ENCODE data around the gene TXNRD1.

Gene TXNRD1

DNA sequence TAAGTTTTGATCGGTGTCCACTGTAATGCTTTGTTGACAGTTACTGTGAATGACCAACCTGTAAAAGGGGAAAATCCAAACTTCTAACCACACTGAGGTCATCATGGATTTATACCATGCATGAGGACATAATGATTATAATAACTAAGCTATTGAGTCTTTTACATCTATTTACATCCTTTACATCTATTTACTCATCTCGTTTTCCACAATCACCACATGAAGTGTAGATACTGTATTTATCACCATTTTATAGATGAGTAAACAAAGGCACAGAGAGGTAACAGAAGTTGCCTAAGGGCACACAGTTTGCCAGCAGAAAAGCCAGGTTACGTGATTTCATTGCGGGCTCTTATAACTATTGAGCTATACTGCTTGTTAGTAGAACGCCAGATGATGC lies 60.1 kb downstream of the TXNRD1 start:
- peaks cover 8% of the 10 kb centered on the region for H3K4me1 Mint-ChIP-seq (ENCODE audit: low read depth)
- H3K9me3 Mint-ChIP-seq, result no peaks in the 10 kb centered on the region
- no peaks in the 10 kb centered on the region for H3K36me3 Mint-ChIP-seq (ENCODE audit: low read depth)
- H3K4me3 Mint-ChIP-seq, result peak overlapping the region; percentile 52
- H3K27ac Mint-ChIP-seq, result peak overlapping the region; percentile 10
- H3K27me3 Mint-ChIP-seq (ENCODE audit: low read depth), result peaks cover 4% of the 10 kb centered on the region

DNA sequence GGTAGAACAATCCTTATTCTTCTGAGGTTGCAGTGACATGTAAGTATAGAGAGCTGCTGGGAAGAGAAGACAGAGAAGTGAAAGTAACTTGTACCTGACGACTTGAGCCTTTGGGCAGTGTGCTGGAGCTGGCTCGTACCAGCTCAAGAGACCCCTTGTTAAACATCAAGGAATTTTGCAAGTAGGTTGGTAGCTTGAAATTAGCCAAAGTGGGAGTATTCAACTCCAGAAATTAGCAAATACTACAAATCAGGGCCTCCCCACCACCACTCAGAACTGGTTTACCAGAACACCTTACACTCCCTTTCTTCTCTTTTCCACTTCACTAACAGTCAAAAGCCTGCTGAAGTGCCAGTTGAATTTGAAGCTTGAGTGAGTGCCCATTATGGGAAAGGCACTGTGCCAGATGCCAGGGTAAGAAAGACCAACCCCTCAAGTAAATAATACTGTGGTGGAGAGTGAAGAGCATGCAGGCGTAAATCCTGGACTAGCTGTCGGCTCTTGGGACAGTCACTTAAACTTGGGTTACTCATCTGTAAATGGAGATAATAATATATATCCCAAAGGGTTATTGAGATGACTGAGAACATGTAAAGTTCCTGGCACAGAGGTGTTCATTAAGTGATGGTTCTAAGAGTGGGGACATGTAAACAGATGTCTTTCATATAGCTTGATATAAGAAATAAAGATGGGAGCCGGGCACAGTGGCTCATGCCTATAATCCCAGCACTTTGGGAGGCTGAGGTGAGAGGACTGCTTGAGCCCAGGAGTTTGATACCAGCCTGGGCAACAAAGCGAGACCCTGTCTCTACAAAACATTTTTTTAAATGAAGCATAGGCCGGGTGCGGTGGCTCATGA lies 60.9 kb downstream of the TXNRD1 start:
- Mint-ChIP-seq H3K4me3 (peak overlapping the region; percentile 52), H3K27me3 (ENCODE audit: low read depth) (peaks cover 4% of the 10 kb centered on the region), H3K4me1 (ENCODE audit: low read depth) (peaks cover 8% of the 10 kb centered on the region), H3K27ac (no peak overlapping the region), H3K9me3 (no peaks in the 10 kb centered on the region), H3K36me3 (ENCODE audit: low read depth) (no peaks in the 10 kb centered on the region)

DNA sequence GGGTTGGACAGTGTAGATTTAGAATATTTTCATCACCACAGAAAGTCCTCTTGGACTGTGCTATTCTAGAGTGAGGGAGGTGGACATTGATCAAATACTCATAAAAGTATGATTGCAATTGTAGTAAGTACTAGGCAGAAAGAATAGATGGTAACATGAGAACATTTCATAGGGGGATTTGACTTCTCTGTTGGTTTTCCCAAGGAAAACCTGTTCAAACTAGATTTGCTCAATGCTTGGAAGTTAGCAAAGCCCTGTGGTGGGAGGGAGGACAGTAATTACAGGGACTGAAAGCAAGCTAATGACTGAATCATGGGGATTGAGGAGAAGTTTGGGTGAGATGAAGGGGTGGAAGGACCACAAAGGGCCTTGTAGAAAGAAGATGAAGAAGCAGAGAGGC lies 63.6 kb downstream of the TXNRD1 start:
- H3K27ac Mint-ChIP-seq, result no peak overlapping the region
- no peak overlapping the region for H3K4me3 Mint-ChIP-seq
- no peaks in the 10 kb centered on the region for H3K36me3 Mint-ChIP-seq (ENCODE audit: low read depth)
- H3K4me1 Mint-ChIP-seq (ENCODE audit: low read depth), result peaks cover 8% of the 10 kb centered on the region
- H3K9me3 Mint-ChIP-seq, result no peaks in the 10 kb centered on the region
- peaks cover 4% of the 10 kb centered on the region for H3K27me3 Mint-ChIP-seq (ENCODE audit: low read depth)

DNA sequence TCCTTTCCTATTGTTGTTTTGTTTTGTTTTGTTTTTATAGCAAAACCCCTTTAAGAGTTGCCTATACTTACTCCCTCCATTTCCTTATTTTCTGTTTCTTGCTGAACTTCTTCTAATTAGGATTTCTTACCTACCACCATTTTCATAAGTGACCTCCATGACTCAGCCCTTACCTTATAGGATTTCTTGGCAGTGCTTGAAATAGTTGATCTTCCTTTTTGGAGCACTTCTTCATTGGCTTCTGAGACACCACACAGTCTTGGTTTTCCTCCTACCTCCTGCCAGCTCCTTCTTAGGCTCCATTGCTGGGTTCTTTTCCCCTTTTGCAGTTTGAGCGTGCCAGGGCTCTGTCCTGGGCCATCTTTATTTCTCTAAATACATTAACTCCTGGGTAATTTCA lies 64.5 kb downstream of the TXNRD1 start:
- H3K27ac Mint-ChIP-seq, result no peak overlapping the region
- H3K36me3 Mint-ChIP-seq (ENCODE audit: low read depth), result no peaks in the 10 kb centered on the region
- no peaks in the 10 kb centered on the region for H3K9me3 Mint-ChIP-seq
- H3K27me3 Mint-ChIP-seq (ENCODE audit: low read depth), result peaks cover 4% of the 10 kb centered on the region
- peaks cover 8% of the 10 kb centered on the region for H3K4me1 Mint-ChIP-seq (ENCODE audit: low read depth)
- no peak overlapping the region for H3K4me3 Mint-ChIP-seq

DNA sequence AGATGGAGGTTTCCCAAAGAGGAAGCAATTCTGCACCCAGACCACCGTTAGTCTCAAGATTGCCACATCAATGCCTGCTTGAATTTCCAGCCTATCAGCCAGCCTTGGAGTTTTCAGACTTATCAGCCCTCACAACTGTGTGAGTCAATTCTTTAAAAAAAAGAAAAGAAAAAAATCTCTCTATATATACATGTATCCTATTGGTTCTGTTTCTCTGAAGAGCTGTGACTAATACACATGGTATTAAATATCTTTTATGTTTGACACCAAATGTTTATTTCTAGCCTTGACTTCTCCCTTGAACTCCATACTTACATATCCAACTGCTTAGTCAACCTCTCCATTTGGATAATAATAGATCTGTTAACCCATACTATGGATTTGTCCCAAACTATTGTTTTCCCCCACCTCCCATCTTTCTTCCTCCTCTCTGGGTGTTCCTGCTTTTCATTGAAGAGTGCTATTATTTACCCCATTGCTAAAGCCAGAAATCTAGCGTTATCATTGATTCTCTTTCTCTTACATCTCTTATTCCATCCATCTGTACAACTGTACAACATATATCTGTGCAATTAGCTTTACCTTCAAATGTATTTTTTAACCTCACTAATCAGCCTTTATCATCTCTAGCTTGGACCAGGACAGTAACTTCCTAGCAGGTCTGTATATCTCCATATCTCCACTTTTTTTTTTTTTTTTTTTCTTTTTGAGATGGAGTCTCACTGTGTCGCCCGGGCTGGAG lies 65.3 kb downstream of the TXNRD1 start:
- H3K4me1 Mint-ChIP-seq (ENCODE audit: low read depth), result peaks cover 11% of the 10 kb centered on the region
- no peaks in the 10 kb centered on the region for H3K36me3 Mint-ChIP-seq (ENCODE audit: low read depth)
- H3K4me3 Mint-ChIP-seq, result no peak overlapping the region
- H3K9me3 Mint-ChIP-seq, result no peaks in the 10 kb centered on the region
- peaks cover 4% of the 10 kb centered on the region for H3K27me3 Mint-ChIP-seq (ENCODE audit: low read depth)
- no peak overlapping the region for H3K27ac Mint-ChIP-seq

DNA sequence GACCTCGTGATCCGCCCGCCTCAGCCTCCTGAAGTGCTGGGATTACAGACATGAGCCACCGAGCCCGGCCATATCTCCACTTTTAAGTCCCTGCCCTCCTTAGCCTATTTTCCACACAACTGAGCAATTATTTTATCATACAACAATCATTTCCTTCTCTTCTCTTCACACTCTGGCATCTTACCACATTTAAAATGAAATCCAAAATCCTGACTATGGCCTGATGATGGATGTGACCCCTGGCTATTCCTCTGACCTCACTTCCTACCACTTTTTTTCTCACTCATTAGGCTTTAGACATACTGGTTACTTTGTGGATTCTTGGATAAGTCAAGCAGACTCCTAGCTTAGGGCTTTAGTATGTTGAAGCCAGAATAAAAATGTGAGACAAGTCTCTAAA lies 66.1 kb downstream of the TXNRD1 start:
- no peaks in the 10 kb centered on the region for H3K36me3 Mint-ChIP-seq (ENCODE audit: low read depth)
- peaks cover 12% of the 10 kb centered on the region for H3K4me1 Mint-ChIP-seq (ENCODE audit: low read depth)
- peaks cover 4% of the 10 kb centered on the region for H3K27me3 Mint-ChIP-seq (ENCODE audit: low read depth)
- no peaks in the 10 kb centered on the region for H3K9me3 Mint-ChIP-seq
- no peak overlapping the region for H3K4me3 Mint-ChIP-seq
- no peak overlapping the region for H3K27ac Mint-ChIP-seq

DNA sequence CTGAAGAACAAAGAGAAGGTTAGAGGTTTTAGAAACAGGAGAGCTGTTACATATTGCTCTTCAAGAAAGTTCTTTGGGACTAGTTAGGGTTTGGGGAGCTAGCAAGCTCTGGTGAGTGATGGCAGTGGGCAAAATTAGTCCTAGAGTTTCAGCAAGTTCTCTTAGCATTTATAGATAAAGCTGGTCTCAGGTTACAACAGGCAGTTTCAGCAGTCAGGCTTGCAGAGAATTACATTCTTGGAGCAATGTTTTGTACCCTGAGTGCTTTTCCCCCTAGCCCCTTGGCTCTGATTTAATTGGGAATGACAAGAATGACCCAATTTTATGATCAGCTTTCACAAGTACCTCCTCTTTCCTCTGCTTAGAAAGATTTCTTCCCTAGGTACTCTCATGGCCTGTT lies 66.5 kb downstream of the TXNRD1 start:
- peaks cover 13% of the 10 kb centered on the region for H3K4me1 Mint-ChIP-seq (ENCODE audit: low read depth)
- H3K4me3 Mint-ChIP-seq, result no peak overlapping the region
- no peaks in the 10 kb centered on the region for H3K9me3 Mint-ChIP-seq
- H3K27me3 Mint-ChIP-seq (ENCODE audit: low read depth), result peaks cover 4% of the 10 kb centered on the region
- H3K27ac Mint-ChIP-seq, result no peak overlapping the region
- no peaks in the 10 kb centered on the region for H3K36me3 Mint-ChIP-seq (ENCODE audit: low read depth)

DNA sequence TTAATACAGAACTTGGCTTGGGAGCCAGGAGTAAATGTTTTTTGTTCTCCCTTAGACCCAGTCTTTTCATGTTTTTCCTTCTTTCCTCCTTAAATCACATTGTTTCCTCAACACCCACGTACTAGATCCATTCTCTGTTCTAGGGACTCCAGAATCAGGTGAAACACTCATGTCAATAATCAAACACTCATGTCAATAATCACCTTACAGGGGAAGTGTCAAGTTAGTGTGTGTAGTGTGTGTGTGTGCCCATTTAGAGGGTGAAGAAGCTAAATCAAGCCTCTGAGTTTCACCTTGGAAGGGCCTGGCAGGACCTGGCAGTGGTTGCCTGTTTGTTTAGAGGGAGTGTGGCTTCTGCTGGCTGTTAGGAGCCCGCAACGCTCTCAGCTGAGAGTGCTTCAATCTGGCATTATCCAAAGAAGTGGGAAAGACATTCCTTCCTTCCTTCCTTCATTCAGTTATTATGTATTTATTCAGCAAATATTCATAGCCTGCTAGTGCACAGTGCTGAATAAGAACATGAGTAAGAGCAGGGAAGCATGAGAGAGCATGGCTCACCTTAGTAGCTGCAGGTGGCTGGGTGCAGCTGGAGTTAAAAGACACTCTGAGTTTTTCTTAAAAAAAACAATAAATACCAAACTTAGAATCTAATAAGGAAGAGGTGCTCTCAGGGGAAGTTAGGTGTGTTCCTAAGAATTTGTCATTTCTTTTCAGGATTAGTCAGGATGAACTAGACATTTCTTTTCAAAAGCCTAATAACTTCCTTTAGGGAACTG lies 70.3 kb downstream of the TXNRD1 start:
- peak overlapping the region; percentile 98 for H3K4me3 Mint-ChIP-seq
- peaks cover 4% of the 10 kb centered on the region for H3K36me3 Mint-ChIP-seq (ENCODE audit: low read depth)
- H3K27ac Mint-ChIP-seq, result peak overlapping the region; percentile 99

DNA sequence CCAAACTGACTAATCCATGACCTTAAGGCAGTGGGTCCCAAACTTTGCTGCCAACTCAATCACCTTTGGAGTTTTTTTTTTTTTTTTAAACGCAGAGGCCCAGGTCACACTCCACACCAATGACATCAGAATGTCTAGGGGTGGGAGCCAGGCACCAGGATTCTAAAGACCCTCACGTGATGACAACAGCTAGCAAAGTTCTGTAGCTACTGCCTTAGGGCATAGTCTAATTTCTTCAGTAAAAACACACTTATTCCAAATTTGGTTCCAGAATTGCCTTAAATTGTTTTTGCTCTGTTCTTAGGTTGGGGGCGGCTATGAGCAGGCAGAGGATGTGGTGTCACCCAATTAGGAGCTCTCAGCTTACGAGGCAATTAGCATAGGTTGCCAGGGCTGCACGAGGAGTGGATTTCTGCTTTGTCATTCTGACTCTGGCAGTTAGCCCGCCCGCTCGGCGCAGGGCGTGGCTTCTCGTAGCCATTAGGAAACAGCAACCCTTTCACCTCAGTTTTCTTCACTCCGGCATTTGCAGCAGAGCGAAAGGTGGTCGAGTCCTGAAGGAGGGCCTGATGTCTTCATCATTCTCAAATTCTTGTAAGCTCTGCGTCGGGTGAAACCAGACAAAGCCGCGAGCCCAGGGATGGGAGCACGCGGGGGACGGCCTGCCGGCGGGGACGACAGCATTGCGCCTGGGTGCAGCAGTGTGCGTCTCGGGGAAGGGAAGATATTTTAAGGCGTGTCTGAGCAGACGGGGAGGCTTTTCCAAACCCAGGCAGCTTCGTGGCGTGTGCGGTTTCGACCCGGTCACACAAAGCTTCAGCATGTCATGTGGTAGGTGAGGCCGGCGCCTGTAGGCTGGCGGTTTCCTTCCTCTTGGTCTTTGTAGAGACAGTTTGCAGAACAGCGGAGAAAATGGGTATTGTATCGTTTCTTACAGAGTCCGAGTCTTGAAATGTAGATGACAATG lies 71.2 kb downstream of the TXNRD1 start:
- Mint-ChIP-seq H3K4me3 (peak overlapping the region; percentile 98), H3K27me3 (ENCODE audit: low read depth) (no peaks in the 10 kb centered on the region)

More for the DNA sequence above, 70.3 kb downstream of the TXNRD1 start:
- H3K4me1 Mint-ChIP-seq (ENCODE audit: low read depth), result peaks cover 21% of the 10 kb centered on the region
- no peaks in the 10 kb centered on the region for H3K27me3 Mint-ChIP-seq (ENCODE audit: low read depth)
- no peaks in the 10 kb centered on the region for H3K9me3 Mint-ChIP-seq

DNA sequence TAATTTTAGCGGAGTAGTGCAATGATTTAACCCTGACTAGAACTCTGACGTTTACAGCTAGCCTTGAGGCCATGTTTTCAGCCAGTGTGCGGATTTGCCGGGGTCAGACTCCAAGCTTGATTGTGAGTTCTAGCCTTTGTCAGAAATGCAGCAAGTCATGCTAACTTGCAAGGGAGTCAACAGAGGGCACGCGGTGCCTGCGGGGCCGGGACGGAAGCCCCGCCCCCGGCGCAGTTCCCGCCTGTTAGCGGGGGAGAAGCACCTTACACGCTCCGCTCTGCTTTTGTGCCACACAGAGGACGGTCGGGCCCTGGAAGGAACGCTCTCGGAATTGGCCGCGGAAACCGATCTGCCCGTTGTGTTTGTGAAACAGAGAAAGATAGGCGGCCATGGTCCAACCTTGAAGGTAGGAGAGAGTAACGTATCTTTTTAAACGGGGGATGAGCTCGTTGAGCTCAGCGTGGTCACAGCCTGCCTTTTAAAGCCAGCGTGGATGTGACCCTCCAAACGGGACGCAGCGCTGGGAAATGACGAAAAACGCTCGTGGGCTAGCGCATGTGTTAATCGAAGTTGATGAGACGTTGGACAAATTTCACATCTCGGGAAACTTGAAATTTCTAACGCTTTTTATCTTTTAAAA lies 73.2 kb downstream of the TXNRD1 start:
- Mint-ChIP-seq H3K4me3 (peak overlapping the region; percentile 98), H3K27ac (peak overlapping the region; percentile 99), H3K4me1 (ENCODE audit: low read depth) (peaks cover 28% of the 10 kb centered on the region), H3K36me3 (ENCODE audit: low read depth) (peaks cover 20% of the 10 kb centered on the region), H3K27me3 (ENCODE audit: low read depth) (no peaks in the 10 kb centered on the region), H3K9me3 (no peaks in the 10 kb centered on the region)

More for the DNA sequence above, 71.2 kb downstream of the TXNRD1 start:
- no peaks in the 10 kb centered on the region for H3K9me3 Mint-ChIP-seq
- peak overlapping the region; percentile 99 for H3K27ac Mint-ChIP-seq
- peaks cover 21% of the 10 kb centered on the region for H3K4me1 Mint-ChIP-seq (ENCODE audit: low read depth)
- H3K36me3 Mint-ChIP-seq (ENCODE audit: low read depth), result peaks cover 4% of the 10 kb centered on the region

DNA sequence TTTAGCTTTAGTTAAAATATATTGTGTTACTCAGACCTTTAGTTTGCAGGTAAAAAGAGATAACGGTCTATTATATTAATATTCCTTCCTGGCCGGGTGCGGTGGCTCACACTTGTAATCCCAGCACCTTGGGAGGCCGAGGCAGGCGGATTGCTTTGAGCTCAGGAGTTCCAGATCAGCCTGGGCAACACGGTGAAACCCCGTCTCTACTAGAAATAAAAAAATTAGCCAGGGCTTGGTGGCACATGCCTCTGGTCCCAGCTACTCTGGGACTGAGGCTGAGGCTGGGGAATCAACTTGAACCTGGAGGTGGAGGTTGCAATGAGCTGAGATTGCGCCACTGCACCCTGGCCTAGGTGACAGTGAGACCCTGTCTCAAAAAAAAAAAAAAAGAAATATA lies 74.7 kb downstream of the TXNRD1 start:
- Mint-ChIP-seq H3K36me3 (ENCODE audit: low read depth) (peaks cover 31% of the 10 kb centered on the region), H3K27me3 (ENCODE audit: low read depth) (no peaks in the 10 kb centered on the region), H3K4me1 (ENCODE audit: low read depth) (peaks cover 34% of the 10 kb centered on the region), H3K9me3 (no peaks in the 10 kb centered on the region), H3K27ac (no peak overlapping the region), H3K4me3 (no peak overlapping the region)

DNA sequence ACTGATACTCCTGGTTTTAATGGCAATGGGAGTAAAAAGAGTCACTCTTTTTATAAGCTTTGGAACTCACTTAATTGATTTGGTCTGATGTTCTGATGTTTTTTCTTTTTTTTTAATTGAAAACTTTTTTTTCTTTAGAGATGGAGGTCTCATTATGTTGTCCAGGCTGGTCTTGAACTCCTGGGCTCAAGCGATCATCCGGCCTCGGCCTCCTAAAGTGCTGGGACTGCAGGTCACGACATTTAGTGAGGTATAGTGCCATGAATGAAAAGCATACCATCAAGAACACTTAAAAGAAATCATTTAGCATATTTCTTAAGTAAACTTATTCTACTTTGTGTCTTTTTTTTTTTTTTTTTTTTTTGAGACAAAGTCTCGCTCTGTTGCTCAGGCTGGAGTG lies 75.3 kb downstream of the TXNRD1 start:
- Mint-ChIP-seq H3K4me1 (ENCODE audit: low read depth) (peaks cover 33% of the 10 kb centered on the region), H3K27me3 (ENCODE audit: low read depth) (no peaks in the 10 kb centered on the region), H3K36me3 (ENCODE audit: low read depth) (peaks cover 35% of the 10 kb centered on the region), H3K9me3 (no peaks in the 10 kb centered on the region), H3K4me3 (no peak overlapping the region), H3K27ac (no peak overlapping the region)

DNA sequence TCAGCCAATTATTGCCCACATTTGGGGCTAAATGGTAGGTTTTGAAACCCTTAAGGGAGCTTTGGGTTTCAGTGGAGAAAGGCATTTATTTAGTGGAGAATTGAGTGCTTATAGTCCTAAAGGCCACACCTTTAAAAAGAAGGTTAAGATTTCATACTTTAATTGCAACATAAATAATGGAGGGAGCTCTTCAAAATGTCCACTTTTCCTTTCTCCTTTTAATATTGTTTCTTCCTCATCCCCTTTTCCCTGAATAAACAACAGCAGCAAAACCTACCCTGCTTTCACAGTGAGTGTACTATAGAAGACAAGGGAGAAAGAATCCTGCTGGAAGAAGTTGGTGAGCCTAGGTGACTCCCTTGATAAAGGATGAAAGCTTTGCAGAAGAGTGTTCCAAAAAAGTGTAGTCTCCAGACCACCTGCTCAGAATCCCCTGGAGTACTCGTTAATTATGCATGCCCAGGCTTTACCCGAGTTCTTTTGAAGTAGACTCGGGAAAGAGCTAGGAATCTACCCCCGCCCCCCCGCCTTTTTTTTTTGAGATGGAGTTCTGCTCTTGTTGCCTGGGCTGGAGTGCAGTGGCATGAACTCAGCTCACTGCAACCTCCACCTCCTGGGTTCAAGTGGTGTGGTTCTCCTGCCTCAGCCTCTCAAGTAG lies 76.4 kb downstream of the TXNRD1 start:
- no peak overlapping the region for H3K27ac Mint-ChIP-seq
- peaks cover 39% of the 10 kb centered on the region for H3K36me3 Mint-ChIP-seq (ENCODE audit: low read depth)
- no peaks in the 10 kb centered on the region for H3K27me3 Mint-ChIP-seq (ENCODE audit: low read depth)
- H3K4me3 Mint-ChIP-seq, result no peak overlapping the region
- peaks cover 28% of the 10 kb centered on the region for H3K4me1 Mint-ChIP-seq (ENCODE audit: low read depth)
- H3K9me3 Mint-ChIP-seq, result no peaks in the 10 kb centered on the region
